Hepatic stellate cell (primary cell): Measurements from ENCODE around the gene TGM2.

ENCODE experiments used
- DNase-seq: peaks from one replicate; pipeline ENCODE4 v3.0.0; 2011; ENCODE audit warnings: low spot score

The TGM2 gene

DNA sequence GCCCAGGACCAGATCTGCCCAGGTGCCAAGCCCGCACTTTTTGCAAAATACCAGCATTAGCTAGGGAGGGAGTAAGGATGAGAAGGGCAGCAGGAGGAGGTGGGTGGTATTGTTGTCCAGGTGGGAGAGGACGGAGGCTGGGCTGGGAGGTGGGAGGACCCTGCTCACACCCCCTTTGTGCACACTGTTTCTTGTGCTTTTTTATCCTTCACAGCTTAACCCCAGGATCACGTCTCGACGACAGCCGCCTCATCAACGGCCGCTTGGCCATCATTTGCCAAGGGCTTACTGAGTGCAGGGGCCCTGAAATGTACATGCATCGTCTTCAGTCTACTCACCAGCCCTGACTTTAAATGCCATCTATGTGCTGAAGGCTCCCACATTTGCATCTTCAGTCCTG lies 12.1 kb upstream of the TGM2 start:
- DNase-seq: no peak

DNA sequence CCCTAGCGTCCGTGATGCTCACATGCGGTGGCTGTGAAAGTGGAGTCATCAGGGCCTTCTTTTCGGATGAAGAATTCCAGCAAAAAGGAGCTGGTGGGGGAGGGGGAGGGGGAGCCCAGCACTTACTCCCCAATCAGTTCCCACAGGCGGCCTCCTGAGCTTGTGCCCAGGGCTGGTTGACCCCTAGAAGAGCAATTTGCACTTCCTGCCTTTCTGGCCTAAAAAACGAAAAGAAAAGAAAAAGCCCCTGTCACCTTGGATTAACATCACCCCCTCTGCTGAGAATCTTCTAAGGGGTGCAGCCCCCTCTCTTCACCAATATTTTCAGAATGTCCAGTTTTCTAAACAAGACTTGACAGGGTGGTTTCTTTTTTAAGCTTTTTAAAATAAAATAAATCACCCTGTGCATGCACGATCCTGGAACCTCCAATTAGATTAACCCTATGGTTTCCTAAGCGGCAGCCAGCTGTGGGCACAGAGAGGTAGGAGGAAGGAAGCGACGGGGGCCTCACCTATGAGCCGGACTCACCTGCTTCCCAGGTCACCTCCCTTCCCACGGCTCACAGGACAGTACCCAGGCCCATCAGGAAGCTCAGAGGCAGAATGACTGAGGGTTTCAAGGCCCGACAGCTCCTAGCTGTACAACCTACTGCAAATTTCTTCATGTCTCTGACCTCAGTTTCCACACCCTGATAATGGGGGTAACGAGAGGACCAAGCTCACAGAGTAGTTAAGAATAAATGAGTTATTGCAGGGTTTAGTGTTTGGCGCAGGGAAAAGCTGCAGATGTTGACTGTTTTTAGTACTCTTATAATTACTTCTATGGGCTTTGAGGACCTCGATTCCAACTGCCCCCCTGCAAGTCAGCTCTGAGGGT lies 10.5 kb upstream of the TGM2 start:
- no peak for DNase-seq

DNA sequence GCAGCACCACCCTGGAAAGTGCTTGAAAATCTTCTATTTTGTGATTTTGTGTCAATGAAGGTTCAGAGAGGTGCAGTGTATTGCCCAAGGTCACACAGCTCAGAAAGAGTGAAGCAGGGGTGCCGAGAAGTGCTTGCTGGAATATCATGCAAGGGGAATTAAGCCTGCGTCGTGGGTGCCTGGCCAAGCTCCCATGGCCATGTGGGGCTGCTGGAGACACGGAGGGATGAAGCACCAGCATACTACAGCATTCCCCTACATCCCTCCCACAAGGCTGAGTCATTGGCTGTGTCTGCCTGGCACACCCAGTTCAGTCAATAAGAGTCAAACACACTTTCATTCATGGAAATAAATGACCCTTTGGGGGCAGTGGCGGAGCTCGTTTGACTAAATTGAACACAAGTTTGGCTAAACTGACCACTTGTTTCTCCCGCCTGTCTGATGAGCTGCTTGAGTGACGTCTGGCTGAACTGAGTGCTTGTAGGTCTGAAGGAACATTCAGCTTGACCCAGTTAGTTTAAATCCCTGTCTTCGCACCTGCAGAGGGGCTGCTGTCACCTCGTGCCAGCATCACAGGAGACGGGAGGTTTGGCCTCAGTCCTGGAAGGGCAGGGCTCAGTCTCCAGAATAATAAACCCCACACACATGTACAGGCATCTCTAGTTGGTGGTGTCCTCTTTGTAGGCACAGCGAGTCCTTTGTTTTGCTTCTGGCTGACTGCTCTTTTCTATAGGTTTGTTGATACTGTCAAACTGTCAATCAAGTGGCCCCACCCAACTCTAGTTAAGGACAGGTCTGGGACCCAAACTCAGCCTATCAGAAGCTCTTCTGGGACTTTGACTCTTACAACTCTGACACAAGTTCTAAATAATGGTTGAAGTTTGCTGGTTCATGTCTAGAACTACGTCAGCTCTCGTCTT lies 8.4 kb upstream of the TGM2 start:
- DNase-seq: peak; percentile 90

DNA sequence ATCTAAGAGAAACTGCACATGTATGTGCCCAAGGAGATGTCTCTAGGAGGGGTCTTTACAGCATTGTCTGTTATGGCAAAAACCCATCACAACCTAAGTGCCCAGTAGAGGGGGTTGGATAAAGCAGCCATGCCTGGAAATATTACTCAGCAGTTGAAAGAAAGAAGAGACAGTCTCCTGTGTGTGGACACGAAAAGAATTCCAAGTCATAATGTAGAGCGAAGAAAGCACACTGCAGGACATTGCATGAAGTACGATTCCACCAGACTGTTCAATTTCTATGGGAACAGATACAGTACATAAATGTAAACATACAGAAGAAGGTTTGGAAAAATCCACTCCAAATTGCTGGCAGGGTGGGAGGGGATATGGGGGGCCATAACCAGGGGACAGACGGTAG lies 7.3 kb upstream of the TGM2 start:
- DNase-seq: no peak

DNA sequence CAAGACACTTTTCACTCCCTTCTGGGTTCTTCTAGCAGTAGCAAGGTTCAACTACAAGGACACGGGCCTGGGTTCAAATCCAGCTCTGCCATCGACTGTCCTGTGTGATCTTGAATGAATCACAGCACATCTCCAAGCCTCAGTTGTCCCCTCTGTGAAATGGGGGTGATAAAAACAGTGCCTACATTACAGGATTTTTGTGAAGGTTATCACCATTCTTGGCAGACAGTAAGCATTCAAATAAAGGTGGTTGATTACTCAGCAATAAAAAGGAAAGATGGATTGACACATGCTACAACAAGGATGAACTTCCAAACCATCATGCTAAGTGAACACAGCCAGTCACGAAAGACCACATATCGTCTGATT lies 6.6 kb upstream of the TGM2 start:
- DNase-seq: no peak

DNA sequence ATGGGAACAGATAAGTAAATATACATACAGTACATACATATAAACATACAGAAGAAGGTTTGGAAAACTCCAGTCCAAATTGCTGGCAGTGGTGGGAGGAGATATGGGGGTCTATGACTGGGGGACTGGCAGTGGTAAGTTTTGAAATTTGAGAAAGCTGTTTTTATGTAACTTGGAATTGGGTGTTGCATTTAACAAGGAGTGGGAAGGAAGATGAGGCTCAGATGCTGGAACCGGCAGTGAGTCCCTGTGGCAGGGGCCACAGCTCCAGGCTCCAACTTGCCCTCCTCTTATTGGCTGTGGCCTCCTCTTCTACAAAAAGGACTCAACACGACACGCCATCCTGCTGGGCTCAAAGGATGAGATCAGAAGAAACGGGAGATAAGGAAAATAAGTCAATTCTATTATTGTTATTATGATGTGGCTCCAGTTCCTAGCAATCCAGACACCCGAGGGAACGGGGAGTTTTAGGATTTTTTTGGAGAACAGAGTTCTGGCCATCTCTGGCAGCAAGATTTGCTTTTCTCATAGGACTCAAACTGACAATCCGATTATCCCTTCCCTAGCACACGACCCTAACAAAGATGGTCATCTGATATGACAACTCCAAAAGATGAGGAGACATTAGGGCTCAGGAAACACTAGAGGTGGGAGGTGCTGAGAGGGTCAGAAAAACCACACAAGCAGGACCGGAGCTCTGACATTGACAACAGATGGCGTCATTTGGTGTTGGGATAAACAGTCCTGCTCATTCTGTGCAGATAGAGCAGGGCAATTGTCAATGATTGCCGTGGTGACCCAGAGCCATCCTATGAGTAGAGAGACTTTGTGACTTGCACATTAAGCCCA lies 6.0 kb upstream of the TGM2 start:
- peak; percentile 43 for DNase-seq

DNA sequence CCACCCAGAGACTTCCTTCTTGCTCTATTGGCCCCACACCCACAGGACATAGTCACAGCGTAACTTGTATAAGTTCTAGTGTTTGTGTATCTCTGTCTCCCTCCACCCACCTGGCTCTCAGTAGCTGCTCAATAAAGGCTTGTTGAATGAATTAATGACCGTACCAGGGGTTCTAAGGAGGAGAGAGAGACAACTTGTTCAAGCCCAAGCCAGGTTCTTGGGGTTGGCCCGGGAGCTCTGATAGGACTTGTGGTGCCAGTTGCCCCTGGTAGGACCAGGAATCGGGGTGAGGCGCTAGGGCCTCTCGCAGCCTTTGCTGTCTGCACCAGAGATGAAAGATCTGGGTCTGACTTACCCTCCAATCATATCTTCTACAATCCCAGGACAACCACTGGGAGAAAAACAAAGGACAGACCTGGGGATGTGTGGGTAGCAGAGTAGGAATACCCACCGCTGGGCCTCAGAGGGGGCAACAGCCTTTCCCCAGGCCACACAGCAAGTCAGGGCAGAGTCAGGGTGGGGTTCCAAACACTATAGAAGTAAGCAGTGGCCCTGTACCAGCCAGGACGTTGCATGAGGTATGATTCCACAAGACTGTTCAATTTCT lies 5.3 kb upstream of the TGM2 start:
- DNase-seq: no peak

DNA sequence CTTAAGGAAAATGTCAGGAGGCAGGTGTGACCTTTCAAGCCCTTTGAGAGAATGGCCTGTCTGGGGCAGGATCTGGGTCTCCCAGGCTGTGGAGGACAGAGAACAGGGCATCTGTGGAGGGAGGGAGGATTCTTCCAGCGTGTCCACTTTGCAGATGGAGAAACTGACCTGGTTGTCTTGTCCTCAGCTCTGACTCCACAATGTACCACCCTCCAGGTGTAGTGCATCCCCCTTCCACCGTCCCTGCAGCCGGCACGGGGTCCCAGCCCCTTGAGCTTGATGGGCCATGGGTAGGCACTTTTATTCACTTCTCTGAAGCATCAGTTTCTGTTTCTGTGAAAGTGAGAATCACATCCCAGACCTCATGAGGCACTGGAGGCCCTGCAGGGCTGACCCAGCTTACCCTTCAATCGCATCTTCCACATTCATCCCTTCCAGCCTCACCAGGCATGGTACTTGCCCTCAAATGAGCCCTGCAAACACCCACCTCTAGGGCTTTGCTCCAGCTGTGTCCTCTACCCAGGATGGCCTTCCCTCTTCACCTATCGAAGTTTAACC lies 4.6 kb upstream of the TGM2 start:
- no peak for DNase-seq

DNA sequence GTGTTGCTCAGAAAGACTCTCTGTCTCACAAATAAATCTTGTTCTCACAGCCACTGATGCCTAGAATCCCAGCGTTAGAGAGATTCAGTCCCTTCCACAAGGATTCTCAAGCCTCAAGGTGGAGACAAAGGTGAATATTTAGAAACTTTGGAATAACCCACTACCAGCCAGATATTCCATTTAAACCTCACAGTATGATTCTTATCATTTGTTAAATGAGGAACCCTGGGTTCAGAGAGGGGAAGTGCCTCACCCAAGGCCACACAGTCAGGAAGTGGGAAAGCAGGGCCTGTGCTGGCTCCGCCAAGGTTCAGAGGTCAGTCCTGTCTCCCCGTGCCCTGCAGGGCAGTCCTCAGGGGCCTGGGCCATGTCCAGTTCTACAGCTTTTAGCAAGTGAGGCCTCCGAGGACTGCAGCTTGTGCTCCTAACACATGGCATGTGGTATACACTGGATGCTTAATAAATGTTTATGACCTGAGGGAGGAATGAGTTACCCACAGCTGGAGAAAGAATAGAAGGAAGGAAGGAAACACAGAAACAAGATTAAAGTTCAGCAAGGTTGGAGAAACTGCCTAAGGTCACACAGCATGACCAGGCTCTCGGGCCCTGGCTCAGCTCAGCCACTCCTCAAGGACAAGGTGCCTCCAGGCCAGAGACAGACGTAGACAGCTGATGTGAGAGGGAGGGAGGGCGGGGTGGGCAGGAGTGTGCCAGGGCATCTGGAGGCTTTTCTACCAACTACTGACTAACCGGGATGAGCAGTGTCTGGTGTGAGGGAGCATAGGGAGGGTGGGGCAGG lies 3.9 kb upstream of the TGM2 start:
- DNase-seq: no peak

DNA sequence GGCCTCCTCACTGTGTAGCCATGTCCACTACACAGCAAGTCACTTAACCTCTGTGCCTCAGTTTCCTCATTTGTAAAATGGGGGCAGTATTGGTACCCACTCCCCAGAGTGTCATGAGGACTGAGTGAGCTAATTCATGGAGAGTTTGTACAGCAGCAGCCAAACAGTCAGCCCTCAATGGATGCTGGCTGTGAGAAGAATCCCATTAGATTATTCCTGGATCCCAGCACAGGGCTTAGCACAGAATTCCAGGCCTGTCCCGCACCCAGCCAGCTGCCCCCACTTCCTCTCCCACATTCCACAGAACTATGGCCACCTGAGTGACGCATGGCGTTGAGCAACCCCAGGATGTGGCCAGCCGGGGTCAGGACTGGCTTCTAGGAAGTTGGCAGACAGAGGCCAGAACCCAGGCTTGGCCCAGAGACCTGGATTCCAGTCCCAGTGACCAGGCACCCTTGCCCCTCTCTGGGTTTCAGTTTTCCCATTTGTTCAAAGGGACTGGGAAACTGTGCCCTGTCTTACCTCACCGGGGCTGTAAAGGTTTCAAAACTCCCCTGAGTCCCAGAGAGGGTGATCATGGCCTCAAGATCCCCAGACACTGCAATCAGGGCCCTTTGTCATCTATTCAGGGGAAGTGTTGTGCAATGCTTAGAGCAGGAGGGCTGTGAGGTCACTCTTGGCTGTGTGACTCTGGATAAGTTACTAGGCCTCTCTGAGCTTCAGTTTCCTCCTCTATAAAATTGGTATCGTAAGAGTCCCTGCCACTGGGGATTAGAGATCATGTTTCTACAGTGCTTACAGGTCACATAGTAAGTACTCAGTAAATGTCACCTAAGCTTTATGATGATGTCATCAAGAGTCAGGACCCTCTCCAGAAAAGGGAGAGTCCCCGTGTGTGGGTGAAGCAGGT lies 3.0 kb upstream of the TGM2 start:
- peak; percentile 78 for DNase-seq

DNA sequence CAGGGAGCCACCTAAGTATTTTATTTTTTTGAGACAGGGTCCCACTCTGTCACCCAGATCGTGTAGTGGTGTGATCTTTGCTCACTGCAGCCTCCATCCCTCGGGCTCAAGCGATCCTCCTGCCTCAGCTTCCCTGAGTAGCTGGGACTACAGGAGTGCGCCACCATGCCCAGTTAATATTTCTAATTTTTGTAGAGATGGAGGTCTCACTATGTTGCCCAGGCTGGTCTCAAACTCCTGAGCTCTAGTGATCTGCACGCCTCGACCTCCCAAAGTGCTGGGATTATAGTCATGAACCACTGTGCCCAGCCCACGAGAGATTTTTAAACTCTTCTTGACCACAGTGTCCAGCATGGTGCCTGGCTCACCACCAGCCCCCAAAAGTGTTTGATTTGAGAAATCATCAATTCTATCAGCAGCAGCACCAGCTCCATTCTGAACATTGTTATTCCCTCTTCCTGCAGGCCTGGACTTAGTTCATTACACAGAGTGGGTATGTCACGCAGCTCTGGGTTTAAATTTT lies 2.3 kb upstream of the TGM2 start:
- DNase-seq: no peak

DNA sequence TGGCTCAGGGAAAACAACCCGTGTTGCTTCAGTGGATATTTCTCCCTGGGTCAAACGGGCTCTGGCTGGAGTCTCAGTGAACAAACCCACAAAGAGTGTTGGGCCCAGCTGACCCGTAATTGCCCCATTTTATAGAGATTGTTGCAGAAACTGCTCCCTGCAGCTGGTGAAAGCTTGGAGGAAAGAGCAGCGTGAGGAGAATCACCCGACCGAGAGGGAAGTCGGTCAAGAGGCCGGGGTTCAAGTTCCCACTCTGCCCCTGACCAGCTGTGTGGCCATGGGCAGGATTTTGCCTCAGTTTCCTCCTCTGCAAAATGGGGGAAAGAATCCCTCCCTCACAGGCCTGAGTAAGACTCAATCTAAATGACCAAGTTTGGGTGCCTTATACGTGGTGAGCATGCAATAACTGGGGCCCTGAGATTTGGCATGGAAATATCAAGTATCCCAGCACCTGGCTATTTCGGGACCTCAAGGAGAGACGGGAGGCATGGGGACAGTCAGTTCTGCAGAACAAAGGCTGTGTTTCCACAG lies 1.7 kb upstream of the TGM2 start:
- DNase-seq: no peak

DNA sequence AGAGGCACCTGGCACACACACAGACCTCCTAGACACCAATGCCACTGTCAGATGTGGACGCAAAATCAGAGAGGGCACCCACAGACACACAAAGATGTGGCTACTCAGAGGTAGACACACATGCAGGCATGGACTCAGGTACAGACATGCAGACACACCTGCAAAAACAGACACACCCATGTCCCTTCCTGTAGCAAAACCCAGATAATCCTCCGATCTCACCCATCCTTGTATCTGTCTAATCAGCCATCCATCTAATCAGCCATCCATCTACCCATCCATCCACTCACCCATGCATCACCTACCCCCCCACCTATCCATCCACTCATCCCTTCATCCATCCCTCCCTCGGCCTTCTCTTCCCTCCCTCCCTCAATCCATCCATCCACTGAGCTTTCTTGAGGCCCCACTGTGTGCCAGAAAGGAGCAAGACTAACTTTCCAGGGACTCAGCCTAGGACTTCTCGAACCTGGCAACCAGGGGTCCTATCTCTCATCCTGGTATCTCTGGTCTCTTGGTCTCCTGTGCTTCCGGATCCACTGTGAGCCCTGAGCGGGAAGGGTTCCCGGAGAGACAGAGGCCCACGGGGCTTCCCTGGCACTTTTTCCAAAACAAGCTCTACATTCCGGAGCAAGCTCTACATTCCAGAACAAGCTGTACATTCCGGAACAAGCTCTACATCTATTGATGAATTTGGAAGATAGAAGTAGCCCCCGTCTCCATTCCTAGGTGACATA lies 1.1 kb upstream of the TGM2 start:
- no peak for DNase-seq

DNA sequence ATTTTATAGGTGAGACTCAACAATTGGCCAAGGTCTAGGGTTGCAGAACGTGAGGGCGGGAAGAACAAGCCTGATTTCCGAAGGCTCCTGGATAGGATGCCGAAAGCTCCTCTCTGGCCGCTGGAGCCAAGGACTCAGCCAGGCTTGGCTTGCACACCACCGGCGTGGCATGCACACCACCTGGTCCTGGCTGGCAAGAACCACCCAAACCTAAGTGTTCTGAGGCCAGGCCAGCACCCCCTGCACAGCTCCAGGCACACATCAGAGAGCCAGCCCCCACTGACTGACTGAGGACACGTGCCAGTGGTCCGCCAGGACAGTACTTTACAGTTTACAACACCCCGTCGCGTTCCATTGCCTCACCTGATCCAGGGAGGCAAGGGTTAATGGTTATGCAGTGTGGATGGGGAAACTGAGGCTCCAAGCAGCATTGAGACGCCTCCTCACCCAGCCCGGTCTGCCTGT lies 414 bp downstream of the TGM2 start:
- no peak for DNase-seq

DNA sequence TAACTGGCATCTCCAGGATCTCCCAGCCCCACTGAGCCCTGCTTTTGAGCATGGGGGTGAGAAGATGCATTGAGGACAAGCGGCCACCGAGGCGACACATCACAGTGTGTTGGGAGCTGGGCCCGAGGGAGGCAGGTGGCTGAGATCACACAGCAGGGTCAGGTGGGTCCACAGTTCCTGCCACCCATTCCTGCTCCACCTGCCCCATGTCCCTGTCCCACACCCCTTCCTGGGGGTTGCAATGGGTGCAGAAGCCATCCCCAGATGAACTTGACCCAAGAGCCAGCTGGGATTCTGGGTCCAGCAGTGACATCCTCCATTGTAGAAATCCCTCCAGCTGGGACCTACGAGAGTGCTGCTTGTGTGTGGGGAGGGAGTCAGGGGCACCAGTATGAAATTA lies 1.0 kb downstream of the TGM2 start:
- no peak for DNase-seq

DNA sequence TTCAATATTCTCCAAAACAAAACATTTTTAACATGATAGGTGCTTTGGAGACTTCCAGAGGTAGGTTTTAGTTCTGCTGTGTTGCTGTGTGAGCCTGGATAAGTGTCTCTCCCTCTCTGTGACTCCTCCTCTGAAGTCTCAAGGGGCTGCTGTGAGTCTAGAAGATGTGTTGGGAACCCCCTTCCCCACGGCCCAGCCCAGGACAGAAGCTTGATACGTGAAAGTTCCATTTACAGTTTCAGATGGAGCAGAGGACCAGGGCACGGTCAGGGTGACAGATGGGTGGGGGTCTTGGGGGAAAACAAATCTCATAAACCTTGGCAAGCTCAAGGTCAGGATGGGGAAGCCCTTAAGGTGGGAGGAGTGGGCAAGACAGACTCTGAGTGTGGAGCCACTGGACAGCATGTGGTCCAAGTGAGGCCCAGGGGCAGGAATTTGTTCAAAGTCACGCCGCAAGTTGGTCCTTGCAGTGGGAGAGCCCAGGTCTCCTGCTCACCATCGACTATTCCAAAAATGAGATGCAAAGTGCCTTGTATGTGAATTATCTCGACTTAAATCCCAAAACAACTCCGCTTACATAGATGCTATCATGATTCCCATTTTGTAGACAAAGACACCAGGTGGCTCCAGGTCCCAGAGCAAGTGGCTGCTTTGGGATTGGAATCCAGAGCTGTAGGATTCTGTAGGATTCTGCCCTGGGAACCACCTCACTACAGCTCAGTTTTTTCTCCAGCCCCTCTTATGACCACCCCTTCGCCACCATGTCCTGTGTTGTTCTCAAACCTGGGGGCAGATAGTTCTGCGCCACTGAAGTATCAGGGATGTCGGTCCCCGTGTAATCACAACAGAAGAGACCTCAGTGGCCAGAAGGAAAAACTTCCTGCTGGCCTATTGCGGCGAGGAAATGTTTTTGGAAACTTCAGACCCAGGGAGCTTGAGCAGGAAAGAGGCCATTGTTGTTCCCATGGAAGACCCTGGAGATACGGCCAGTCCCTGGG lies 1.9 kb downstream of the TGM2 start:
- DNase-seq: no peak

DNA sequence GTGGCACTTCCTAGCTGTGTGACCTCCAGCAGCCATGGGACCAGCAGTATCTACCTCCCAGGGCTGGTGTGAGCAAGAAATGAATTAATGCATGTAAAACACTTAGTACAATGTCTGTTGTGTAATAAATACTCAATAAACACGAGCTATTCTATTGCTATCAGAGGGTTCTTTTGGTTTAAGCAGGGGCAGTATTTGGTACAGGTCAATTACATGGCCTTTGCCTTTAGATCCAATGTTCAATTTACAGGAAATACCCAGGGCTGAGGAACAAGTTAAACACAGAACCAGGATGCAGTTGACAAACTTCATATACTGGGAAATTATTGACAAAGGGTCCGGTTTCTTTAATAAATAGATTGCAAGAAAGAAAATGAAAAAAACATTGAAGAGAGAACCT lies 2.9 kb downstream of the TGM2 start:
- DNase-seq: no peak
